ENCODE measurements around the gene AMDHD2. TPM values are rescaled to one million over a fixed set of nuclear protein-coding genes. Genes with fewer than 3 reads are reported as not detected.
A peak's percentile ranks its signal among the peaks of the same experiment; 100 is the strongest.

Gene AMDHD2
- total and polyA plus RNA-seq, 10 donors: 37.8 to 94.0 (median 70.6) TPM

DNA sequence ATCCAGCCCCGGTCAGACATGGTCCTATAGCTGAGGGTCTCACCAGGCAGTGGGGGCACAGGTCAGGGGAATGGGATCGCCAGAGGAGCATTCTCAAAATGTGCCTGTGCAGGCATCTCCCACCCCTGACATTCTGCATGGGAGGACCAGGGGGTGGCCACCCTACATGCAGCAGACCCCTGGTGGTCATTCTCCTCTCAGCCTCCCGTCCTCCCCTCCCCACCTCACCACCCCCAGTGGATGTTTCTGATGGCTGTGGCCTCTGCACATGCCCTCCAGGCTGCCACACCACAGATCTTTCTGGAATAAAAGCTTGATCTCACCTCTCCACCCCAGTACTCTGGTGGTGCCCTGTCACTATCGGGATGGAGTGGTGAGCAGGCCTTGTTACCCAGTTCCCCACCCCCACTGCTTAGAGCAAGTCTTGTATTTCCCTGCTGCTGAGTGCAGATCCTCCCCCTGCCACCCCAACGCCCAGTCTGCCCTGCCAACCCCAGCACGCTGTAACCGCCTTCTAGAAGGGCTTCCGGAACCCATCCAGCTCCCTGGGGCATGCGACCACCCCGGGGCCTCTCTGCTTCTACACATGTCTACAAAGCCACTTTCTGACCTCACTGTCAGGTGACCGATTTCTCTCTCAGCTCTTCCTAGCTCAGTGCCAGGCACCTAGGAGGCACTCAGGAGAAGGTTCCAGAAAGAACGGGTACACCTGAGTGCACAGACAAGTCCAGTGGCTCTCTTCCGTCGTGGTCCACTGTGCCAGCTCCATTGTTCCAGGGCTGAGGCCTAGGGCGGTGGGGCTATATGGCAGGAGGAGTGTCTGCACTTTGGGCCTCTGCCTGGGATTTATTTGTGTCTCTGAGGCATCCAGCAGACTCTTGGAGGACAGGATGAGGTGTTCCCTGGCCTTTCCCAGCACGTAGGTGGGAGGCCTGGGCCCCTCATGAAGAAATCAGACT is 36.0 kb upstream of the AMDHD2 start:
- Histone ChIP-seq H3K36me3 (peaks cover 0 to 18% (median 0%) of the 10 kb centered on the region in 6 donors), H3K27ac (no peak overlapping the region), H3K9me3 (no peaks in the 10 kb centered on the region), H3K4me3 (no peak overlapping the region), H3K4me1 (peaks cover 7 to 61% (median 28%) of the 10 kb centered on the region in 6 donors), H3K27me3 (replicated peaks in 1 of 7) (no peaks in the 10 kb centered on the region)
- WGBS, 5 donors: 90 to 95% (median 93%) methylated on average over 15 to 16 of the region's 16 CpGs
- intact Hi-C loops (cut with DNase I; ENCODE audit: low total_unique reads): no loop called here
- no peak for DNase-seq
- TF ChIP-seq POLR2AphosphoS5 (IDR thresholded peaks at IDR 0.05) (no peak), POLR2A (IDR thresholded peaks at IDR 0.05) (no peak)
- TF ChIP-seq, protein P1, sequence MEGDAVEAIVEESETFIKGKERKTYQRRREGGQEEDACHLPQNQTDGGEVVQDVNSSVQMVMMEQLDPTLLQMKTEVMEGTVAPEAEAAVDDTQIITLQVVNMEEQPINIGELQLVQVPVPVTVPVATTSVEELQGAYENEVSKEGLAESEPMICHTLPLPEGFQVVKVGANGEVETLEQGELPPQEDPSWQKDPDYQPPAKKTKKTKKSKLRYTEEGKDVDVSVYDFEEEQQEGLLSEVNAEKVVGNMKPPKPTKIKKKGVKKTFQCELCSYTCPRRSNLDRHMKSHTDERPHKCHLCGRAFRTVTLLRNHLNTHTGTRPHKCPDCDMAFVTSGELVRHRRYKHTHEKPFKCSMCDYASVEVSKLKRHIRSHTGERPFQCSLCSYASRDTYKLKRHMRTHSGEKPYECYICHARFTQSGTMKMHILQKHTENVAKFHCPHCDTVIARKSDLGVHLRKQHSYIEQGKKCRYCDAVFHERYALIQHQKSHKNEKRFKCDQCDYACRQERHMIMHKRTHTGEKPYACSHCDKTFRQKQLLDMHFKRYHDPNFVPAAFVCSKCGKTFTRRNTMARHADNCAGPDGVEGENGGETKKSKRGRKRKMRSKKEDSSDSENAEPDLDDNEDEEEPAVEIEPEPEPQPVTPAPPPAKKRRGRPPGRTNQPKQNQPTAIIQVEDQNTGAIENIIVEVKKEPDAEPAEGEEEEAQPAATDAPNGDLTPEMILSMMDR (IDR thresholded peaks at IDR 0.05 in 8 of 11, conservative IDR thresholded peaks at IDR 0.05 in 3 of 11): no peak

DNA sequence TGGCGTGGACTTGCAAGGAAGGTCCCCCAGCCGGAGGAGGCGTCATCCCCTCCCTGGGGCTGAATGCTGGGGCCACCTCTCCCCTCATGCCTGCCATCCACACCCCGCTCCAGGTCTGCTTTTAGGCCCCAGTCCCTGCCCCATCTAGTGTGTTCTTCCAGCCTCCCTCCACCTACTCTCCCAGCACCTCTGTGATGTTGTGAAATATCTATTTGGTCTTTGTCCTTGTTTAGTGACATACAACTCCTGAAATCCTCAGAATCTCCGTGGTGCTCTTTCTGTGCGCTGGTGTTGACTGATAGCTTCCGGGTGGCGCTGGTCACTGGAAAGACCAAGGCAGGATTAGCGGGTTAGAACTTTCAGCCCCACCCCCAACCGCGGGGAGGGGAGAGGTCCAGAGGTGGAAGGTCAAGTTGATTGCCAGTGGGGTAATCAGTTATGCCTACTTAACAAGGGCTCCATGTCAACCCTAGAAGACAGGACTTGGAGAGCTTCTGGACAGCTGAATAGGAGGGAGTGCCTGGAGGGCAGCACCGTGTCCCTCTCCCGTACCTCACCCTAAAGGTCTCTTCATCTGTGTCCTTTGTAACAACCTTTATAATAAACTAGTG is 35.2 kb upstream of the AMDHD2 start:
- DNase-seq: no peak
- Histone ChIP-seq H3K36me3 (peaks cover 0 to 19% (median 0%) of the 10 kb centered on the region in 6 donors), H3K9me3 (no peaks in the 10 kb centered on the region), H3K4me1 (peaks cover 7 to 61% (median 28%) of the 10 kb centered on the region in 6 donors), H3K4me3 (no peak overlapping the region), H3K27me3 (replicated peaks in 1 of 7) (no peaks in the 10 kb centered on the region), H3K27ac (no peak overlapping the region)
- intact Hi-C loops (cut with DNase I; ENCODE audit: low total_unique reads): no loop called here
- WGBS, 5 donors: 85 to 90% (median 88%) methylated on average over 13 of the region's 13 CpGs
- TF ChIP-seq POLR2A (IDR thresholded peaks at IDR 0.05): no peak
- TF ChIP-seq, protein P1 (IDR thresholded peaks at IDR 0.05 in 8 of 11, conservative IDR thresholded peaks at IDR 0.05 in 3 of 11): no peak

DNA sequence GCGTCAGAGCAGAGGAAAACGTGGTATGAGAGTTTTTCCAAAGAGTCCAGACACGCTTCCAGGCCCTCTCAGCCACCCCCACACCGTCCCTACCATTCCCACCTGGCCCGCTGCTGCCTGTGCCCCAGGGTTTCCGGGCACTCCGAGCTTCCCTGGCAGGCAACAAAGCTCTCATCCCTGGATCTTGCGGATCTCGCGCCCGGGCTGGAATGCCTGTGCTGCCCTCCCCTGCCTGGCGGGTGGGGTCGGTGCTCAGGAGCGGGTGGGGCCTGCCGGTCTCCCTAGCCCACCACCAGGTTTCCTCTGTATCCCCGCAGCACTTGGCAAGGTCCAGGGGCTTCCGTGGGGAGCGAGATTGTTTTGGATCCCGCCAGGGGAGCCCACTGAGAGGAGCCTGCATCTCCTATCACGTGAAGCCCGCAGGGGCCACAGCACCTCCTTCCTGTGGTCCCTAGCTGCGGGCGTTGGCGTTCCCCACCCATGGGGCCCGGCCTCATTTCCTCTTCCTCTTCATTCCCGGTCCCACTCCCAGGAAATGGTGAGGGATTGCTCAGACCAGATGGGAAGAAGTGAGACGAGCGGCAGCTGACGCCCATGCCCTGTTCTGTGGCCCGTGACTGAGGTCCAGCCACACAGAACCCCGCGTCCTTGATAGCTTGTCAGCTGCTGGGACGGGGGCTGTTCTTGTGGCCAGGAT is 34.2 kb upstream of the AMDHD2 start:
- no peaks in the 10 kb centered on the region for H3K27me3 ChIP-seq (replicated peaks in 1 of 7)
- 59 to 70% (median 60%) methylated on average over 24 to 33 of the region's 33 CpGs for WGBS, 5 donors
- peak overlapping the region in 2 of 8 donors; percentile 38 to 57 for H3K27ac ChIP-seq
- H3K36me3 ChIP-seq: peaks cover 0 to 20% (median 0%) of the 10 kb centered on the region in 6 donors
- peaks cover 7 to 61% (median 28%) of the 10 kb centered on the region in 6 donors for H3K4me1 ChIP-seq
- no peak for DNase-seq
- H3K4me3 ChIP-seq: no peak overlapping the region
- H3K9me3 ChIP-seq: no peaks in the 10 kb centered on the region
- peak in 2 of 3 donors; percentile 13 to 21 for TF ChIP-seq POLR2AphosphoS5 (IDR thresholded peaks at IDR 0.05)
- TF ChIP-seq, protein P1 (IDR thresholded peaks at IDR 0.05 in 8 of 11, conservative IDR thresholded peaks at IDR 0.05 in 3 of 11): no peak
- intact Hi-C loops (cut with DNase I; ENCODE audit: low total_unique reads): no loop called here
